Uterus (tissue), 2 donors: Measurements from ENCODE around the gene ARMC2.

ENCODE experiments used
- CTCF ChIP-seq, 4 experiments: fragments of 200-600 bp in 2 of 4; fragments of 450-650 bp in 2 of 4; sonication (generic) in 2 of 4; IDR thresholded peaks; one replicate each; pipeline ENCODE4 v1.5.1; 2016 to 2019; ENCODE audit warnings: antibody characterized with exemption in 4 of 4, mild to moderate bottlenecking in 2 of 4, moderate library complexity in 1 of 4
- POLR2A ChIP-seq, 2 donors: fragments of 450-650 bp; IDR thresholded peaks; one replicate each; pipeline ENCODE4 v1.6.1; 2016; ENCODE audit warnings: antibody characterized with exemption in 2 of 2, mild to moderate bottlenecking in 1 of 2, moderate library complexity in 1 of 2

- TF ChIP-seq POLR2A (IDR thresholded peaks at IDR 0.05) (no peak), CTCF (IDR thresholded peaks at IDR 0.05) (no peak)
These were observed 173.6 kb downstream of the ARMC2 start for GRCh38 chr6:109021870-109022269.
